HG03060 (cell line): Measurements from ENCODE around the gene RXRA.

Experiments
- ATAC-seq: cut with Tn5 transposase; IDR thresholded peaks from one replicate; pipeline ENCODE4 v1.9.1; 2021; ENCODE audit warnings: low read depth, moderate number of reproducible peaks; ENCODE audit not compliant: unreplicated experiment

The RXRA gene

GRCh38 chr9:134477927-134478326 lies 151.7 kb downstream of the RXRA start:
- ATAC-seq, result no peak

DNA sequence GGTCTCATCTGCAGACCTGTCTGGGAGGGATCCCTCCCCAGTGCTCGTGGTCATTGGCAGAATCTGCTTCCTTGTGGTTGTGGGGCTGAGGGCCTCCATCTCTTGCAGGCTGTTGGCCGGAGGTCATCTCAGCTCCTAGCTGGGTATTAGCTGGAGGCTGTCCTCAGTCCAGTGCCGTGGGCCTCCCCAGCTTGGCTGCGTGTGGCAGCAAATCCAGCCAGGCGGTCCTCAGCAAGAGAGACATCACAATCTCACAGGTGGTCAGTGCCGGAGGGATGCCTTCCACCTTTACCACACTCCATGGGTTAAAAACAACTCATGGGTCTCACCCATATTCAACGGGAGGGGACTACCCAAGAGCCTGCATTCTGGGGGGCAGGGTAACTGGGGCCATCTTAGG lies 155.5 kb downstream of the RXRA start:
- ATAC-seq, result no peak

DNA sequence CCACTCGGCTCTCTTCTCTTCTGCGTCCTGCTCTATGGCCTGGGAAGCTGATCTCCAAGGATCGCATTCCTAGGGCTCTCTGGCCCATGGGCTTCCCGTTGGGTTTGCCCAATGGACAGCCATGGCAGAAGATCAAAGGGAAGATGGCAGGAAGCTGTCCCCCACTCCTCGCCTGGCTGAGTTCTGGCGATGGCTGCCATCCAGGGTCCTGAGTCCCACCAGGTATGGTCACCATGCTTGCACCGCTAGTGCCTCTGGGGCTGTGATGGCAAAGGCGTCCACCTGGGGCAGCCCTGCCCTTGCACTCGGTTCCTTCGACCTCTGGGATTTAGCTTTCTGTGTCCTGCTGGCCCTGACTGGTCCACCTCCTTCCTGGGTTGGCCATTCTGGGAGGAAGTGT lies 156.0 kb downstream of the RXRA start:
- no peak for ATAC-seq

DNA sequence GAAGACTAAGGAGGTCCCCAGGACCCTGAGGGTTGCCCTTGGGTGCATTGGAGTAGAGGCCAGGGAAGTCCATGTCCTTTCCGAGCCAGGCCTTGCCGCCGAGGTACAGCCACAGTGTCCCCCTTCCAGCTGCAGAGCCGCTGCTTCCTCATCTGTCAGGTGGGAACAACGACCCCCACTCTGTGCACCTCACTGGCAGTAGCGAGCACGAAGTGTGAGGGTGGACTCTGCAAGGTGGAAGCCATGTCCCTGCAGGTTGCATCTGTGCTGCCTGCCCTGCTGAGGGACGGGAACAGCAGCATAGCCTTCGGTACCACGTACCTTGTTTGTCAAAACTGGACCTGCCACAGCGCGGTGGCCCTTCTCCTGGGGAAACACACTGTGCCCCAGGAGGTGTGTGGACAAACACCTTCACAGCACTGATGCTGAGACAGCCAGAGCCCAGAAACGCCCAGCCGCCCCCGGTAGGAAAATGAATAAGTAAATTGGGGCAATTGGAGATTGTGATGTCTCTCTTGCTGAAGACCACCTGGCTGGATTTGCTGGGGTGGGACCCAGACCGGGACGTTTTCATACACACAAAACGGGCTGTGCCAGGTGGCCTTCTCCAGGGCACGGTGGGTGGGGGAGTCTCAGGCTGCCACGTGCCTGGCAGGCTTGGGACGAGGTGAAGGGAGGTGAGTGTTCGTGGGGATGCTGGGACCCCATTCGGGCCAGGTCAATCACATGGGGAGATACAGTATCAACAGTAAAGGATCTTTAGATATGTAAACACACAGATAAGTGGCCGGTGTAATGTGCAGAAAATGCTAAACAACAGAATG lies 157.3 kb downstream of the RXRA start:
- ATAC-seq, result no peak

GRCh38 chr9:134484479-134484878 lies 158.2 kb downstream of the RXRA start:
- no peak for ATAC-seq

GRCh38 chr9:134485653-134486052 lies 159.4 kb downstream of the RXRA start:
- no peak for ATAC-seq

DNA sequence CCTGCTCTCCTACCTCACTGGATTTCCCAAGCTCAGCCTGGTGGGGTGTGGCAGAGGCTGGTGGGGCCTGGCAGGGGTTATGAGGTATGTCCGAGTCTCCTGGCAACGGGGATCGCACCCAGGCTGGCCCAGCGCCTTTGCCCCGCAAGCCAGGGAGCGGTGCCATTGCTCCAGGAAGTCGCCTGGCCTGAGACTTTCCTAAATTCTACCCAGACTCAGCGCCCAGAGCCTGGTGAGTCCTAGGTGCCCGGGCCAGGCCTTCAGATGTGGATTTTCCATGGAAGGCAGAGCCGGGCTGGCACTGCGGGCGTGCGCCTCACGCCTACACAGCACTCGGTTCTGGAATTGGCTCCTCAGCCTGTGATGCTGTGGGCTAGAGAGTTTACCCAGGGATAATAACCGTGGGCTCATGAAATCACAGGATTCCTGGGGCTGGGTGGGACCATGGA lies 159.9 kb downstream of the RXRA start:
- no peak for ATAC-seq

- ATAC-seq, result no peak
Observed at GRCh38 chr9:134486596-134486995, 160.3 kb downstream of the RXRA start.
